GM23248 (cell line): ENCODE data around the gene PEAK3.

Experiments
- EZH2 ChIP-seq: fragments of 200-600 bp; sonication (generic); IDR thresholded peaks from 2 replicates; pipeline ENCODE4 v1.6.1; 2018; ENCODE audit warnings: antibody characterized with exemption, mild to moderate bottlenecking; ENCODE audit not compliant: insufficient read depth, poor library complexity, severe bottlenecking
- EZH2phosphoT487 ChIP-seq: fragments of 200-600 bp; sonication (generic); IDR thresholded peaks from 2 replicates; pipeline ENCODE4 v1.6.1; 2018; ENCODE audit warnings: antibody characterized with exemption, moderate library complexity, mild to moderate bottlenecking, low read depth; ENCODE audit not compliant: insufficient read depth

DNA sequence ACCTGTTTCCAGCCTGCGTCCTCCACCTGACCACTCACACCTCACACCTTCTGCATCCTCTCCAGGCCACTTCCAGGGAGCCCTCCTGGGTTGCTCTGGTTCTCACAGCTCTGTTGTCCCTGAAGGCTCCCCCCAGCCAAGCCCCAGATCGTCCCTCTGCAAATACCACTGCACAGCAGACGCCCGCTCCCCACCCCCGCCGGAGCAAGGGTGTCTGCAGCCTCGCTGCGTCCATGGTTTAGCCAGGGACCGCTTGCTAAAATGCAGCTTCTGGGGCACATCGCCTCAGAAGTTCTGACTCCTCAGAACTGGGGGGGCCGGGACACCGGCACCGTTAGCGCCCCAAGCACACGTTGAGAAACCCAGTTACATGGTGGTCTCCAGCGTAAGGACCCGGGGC is 25.0 kb upstream of the PEAK3 start:
- no peak for TF ChIP-seq EZH2
- TF ChIP-seq EZH2phosphoT487: no peak
